ENCODE measurements around the gene HHAT. TPM values are rescaled to one million over a fixed set of nuclear protein-coding genes. Genes with fewer than 3 reads are reported as not detected.

Gene HHAT
- total RNA-seq, 1 experiment from 2014 or later = 3.0 TPM

- POLR2A ChIA-PET (ENCODE audit: low non-redundant PET) = interaction anchor here (0.6 kb wide), 1 partner anchor 12 kb away, joined by 3 read pairs; no protein-coding TSS in a partner anchor
- intact Hi-C loops (cut with micrococcal nuclease; ENCODE audit: unreplicated experiment) = loop anchor here (1.0 to 2.0 kb wide), 3 partner anchors 41 to 687 kb away; partner anchors contain the start of gene KCNH1
- H3K27ac ChIP-seq (ENCODE audit: low read depth, low read length, poor library complexity, severe bottlenecking) = no peak overlapping the region
- no peaks in the 10 kb centered on the region for H3K27me3 ChIP-seq (replicated peaks; ENCODE audit: insufficient read depth, low read depth, low read length, poor library complexity)
- H3K4me1 ChIP-seq (ENCODE audit: insufficient read depth, low read length, poor library complexity, severe bottlenecking) = peaks cover 6% of the 10 kb centered on the region
- CTCF ChIA-PET = interaction anchor here (0.6 to 4.5 kb wide), 4 partner anchors 38 to 772 kb away, joined by 3 to 65 read pairs (median 3); partner anchors contain the start of genes G0S2 and KCNH1
- no peak overlapping the region for H3K4me3 ChIP-seq (ENCODE audit: low read depth, low read length, poor library complexity, severe bottlenecking)
- no TSS peak for BruUV-seq (replicated peaks)
- no peaks in the 10 kb centered on the region for H3K9me3 ChIP-seq (ENCODE audit: low read depth, low read length, poor library complexity, severe bottlenecking)
- H3K36me3 ChIP-seq (ENCODE audit: insufficient read depth, low read length, poor library complexity, severe bottlenecking) = no peaks in the 10 kb centered on the region
- no peak for TF ChIP-seq EZH2 (IDR thresholded peaks at IDR 0.05; ENCODE audit: borderline replicate concordance, low read depth, low read length, poor library complexity, severe bottlenecking)
- no peak for TF ChIP-seq CTCF (conservative IDR thresholded peaks at IDR 0.05; ENCODE audit: low read depth, low read length)
- no peak for DNase-seq (ENCODE audit: low spot score)
These were observed 118.9 kb downstream of the HHAT start for GRCh38 chr1:210447456-210448057.

GRCh38 chr1:210448297-210448892, 119.7 kb downstream of the HHAT start:
- TF ChIP-seq CTCF (conservative IDR thresholded peaks at IDR 0.05; ENCODE audit: low read depth, low read length) = peak; percentile 73
- no peak for TF ChIP-seq EZH2 (IDR thresholded peaks at IDR 0.05; ENCODE audit: borderline replicate concordance, low read depth, low read length, poor library complexity, severe bottlenecking)
- intact Hi-C loops (cut with micrococcal nuclease; ENCODE audit: unreplicated experiment) = loop anchor here (1.0 to 2.0 kb wide), 3 partner anchors 42 to 686 kb away; partner anchors contain the start of gene KCNH1
- no peaks in the 10 kb centered on the region for H3K27me3 ChIP-seq (replicated peaks; ENCODE audit: insufficient read depth, low read depth, low read length, poor library complexity)
- no peaks in the 10 kb centered on the region for H3K9me3 ChIP-seq (ENCODE audit: low read depth, low read length, poor library complexity, severe bottlenecking)
- no peak overlapping the region for H3K27ac ChIP-seq (ENCODE audit: low read depth, low read length, poor library complexity, severe bottlenecking)
- POLR2A ChIA-PET (ENCODE audit: low non-redundant PET) = no interaction called here
- CTCF ChIA-PET = interaction anchor here (0.6 to 4.5 kb wide), 5 partner anchors 13 to 1028 kb away, joined by 3 to 65 read pairs (median 6); partner anchors contain the start of gene KCNH1
- no peaks in the 10 kb centered on the region for H3K36me3 ChIP-seq (ENCODE audit: insufficient read depth, low read length, poor library complexity, severe bottlenecking)
- no peak overlapping the region for H3K4me3 ChIP-seq (ENCODE audit: low read depth, low read length, poor library complexity, severe bottlenecking)
- DNase-seq (ENCODE audit: low spot score) = peak; percentile 74
- BruUV-seq (replicated peaks) = no TSS peak
- H3K4me1 ChIP-seq (ENCODE audit: insufficient read depth, low read length, poor library complexity, severe bottlenecking) = peaks cover 6% of the 10 kb centered on the region

GRCh38 chr1:210455840-210456603, 127.3 kb downstream of the HHAT start:
- no peaks in the 10 kb centered on the region for H3K36me3 ChIP-seq (ENCODE audit: insufficient read depth, low read length, poor library complexity, severe bottlenecking)
- no peaks in the 10 kb centered on the region for H3K9me3 ChIP-seq (ENCODE audit: low read depth, low read length, poor library complexity, severe bottlenecking)
- no peak for DNase-seq (ENCODE audit: low spot score)
- H3K27me3 ChIP-seq (replicated peaks; ENCODE audit: insufficient read depth, low read depth, low read length, poor library complexity) = no peaks in the 10 kb centered on the region
- TF ChIP-seq EZH2 (IDR thresholded peaks at IDR 0.05; ENCODE audit: borderline replicate concordance, low read depth, low read length, poor library complexity, severe bottlenecking) (no peak), CTCF (conservative IDR thresholded peaks at IDR 0.05; ENCODE audit: low read depth, low read length) (no peak)
- H3K4me3 ChIP-seq (ENCODE audit: low read depth, low read length, poor library complexity, severe bottlenecking) = no peak overlapping the region
- ChIA-PET CTCF (interaction anchor here (0.5 to 0.6 kb wide), 2 partner anchors 7 to 359 kb away, joined by 3 to 4 read pairs; no protein-coding TSS in a partner anchor), POLR2A (ENCODE audit: low non-redundant PET) (no interaction called here)
- no peaks in the 10 kb centered on the region for H3K4me1 ChIP-seq (ENCODE audit: insufficient read depth, low read length, poor library complexity, severe bottlenecking)
- H3K27ac ChIP-seq (ENCODE audit: low read depth, low read length, poor library complexity, severe bottlenecking) = no peak overlapping the region
- intact Hi-C loops (cut with micrococcal nuclease; ENCODE audit: unreplicated experiment) = no loop called here
- BruUV-seq (replicated peaks) = no TSS peak
